HG03064 (cell line): ENCODE measurements around the gene RXYLT1.
A peak's percentile ranks its signal among the peaks of the same experiment; 100 is the strongest.
"Not testable (repeated sequence)": the region's sequence is repeated elsewhere in the genome, so short reads cannot be mapped to it uniquely, and the experiment has no call there.

Source experiments
- ATAC-seq: cut with Tn5 transposase; IDR thresholded peaks from one replicate; pipeline ENCODE4 v1.9.1; 2021; ENCODE audit warnings: low read depth; ENCODE audit not compliant: unreplicated experiment

RXYLT1 gene

DNA sequence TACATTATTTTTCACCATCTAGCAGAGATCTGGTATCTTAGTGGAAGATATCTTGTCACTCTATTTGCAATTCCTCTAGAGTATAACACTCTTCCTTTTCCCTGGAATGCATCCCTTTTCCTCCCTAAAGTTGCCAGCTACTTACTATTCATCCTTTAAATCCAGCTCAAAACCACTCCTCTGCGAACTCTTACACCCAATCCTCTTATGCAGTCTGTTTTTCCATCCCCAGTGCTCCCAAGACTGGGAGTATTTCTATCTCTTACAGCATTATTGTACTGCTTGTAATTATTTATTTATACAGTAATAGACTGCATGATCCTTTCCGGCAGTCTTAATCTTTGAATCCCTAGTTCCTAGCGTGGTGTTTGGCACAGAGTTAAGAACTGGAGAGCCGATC lies 61.9 kb downstream of the RXYLT1 start:
- ATAC-seq, result no peak

DNA sequence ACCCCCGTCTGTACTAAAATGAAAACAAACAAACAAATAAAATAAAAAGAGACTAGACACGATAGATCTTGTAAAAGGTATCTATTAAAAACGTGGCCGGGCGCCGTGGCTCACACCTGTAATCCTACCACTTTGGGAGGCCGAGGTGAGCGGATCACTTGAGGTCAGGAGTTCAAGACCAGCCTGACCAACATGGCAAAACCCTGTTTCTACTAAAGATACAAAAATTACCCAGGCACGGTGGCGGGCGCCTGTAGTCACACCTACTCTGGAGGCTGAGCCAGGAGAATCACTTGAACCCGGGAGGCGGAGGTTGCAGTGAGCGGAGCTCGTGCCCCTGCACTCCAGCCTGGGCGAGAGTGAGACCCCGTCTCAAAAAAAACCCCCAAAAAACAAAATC lies 63.0 kb downstream of the RXYLT1 start:
- not testable (repeated sequence) for ATAC-seq

DNA sequence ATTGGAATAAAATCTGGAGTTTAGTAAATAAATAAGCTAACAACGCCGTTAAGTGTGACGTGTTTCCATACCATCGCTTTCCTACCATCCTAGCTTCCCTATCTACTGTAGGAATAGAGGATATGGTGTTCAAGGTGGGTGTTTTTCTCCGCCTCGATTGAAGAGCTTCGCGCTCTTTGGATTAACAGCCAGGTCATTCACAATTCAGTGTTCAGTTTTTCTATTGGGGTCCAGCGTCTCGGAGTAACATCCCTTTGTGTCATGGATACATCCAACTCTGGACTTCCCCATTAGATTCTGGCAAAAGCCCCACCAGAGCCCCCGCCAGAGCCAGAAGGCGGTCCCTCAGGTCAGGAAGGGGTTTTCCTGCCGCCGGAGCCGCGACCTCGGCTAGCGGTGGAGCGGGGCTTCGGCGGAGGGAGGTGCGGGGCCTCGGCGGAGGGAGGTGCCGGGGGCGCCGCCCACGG lies 63.6 kb downstream of the RXYLT1 start:
- no peak for ATAC-seq

DNA sequence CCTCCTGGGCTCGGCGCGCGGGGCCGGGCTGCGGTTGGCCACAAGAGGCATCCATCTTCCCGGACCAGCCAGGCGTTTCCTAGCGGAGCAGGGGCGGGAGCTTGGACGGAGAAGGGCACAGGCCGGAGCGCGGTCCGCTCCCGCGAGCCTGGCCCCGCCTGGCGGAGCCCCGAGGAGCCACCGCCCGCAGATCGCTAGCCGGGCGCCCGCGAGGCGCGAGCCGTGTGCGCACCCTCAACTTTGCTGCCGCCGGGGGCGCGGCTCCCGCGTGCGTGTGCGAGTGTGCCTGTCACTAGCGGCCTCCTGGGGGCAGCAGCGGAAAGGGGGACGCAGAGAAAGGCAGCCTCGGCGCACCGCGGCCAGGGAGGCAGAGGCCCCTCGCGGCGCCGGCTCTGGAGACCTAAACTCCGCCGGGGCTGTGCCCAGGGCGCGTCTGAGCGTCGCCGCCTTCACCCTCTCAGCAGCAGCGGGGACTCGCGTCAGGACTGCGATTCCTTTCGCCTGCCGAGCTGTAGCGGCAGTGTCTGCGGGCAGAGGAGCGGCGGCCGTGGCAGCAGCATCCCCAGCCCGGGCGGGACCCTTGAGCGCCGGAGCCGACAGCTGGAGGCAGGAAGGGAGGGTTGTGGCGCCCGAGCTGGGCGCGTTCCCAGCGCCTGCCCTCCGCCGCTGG lies 64.1 kb downstream of the RXYLT1 start:
- peak; percentile 95 for ATAC-seq

- ATAC-seq, result peak; percentile 31
Observed at GRCh38 chr12:63844391-63845341, 65.0 kb downstream of the RXYLT1 start, which contains the start of gene SRGAP1. TSS of gene SRGAP1 (plus strand) at chr12:63844700. CDS start at chr12:63844817, 117 bp downstream.

DNA sequence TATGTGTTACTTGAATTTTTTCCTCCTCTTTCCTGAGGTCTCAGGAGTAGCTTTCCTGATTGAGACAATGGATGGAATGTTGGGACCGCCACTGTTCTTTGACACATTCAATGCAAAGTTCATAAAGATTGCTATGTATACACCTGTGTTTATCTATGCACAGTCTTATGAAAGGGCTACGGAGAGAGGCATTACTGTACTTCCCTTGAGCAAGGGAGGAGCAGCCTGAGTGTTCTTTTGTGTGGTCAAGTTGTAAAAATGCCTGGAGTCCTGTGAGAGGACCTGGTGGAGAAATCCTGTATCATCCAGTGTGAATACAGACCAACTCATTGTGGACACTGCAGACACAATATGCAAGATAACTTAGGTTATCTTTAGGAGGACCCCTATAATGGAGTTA lies 66.0 kb downstream of the RXYLT1 start:
- no peak for ATAC-seq

DNA sequence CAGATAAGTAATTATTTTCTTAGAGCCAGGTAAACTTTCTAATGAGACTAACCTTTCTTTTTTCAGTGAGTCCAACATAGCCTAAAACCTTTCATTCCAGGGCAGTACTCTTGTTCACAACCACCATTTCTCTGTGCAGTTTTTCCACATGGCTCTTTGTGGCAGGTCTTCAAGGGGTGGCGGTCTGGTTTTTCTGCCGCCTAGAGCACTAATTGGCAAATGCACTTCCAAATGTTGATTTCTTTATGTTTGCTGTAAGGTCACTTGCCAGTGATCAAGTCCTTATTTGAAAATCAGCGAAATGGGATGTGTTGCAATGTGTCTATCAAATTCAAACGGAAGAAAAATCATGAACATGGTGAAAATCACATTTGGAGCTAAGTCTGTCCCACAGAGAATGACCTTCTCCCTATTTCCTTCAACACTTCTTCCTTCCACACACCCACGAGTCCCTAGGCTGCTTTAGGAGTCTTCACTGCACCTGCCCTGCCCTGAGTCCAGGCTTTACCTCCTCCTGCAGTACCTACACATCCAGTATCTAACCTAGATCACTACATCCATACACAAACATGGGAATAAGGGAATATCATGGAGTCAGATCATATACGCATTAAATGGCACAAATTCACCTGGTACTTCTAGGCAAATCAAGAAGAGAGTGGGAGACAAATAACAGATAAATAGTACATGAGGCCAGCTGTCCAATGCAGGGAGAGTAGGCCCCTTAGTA lies 66.7 kb downstream of the RXYLT1 start:
- ATAC-seq, result no peak

DNA sequence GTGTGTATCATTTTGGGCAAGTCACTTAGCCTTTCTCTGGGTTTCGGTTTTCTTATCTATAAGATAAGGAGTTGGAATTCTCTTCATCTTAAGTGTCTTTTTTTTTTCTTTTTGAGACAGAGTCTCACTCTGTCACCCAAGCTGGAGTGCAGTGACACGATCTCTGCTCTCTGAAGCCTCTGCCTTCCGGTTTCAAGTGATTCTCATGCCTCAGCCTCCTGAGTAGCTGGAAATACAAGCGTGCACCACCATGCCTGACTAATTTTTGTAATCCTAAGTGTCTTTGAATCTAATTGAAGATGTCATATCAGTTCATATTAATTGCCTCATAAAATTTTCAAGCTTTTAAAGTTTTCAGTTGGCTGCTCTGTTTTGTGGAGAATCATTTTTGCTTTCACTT lies 68.7 kb downstream of the RXYLT1 start:
- no peak for ATAC-seq

DNA sequence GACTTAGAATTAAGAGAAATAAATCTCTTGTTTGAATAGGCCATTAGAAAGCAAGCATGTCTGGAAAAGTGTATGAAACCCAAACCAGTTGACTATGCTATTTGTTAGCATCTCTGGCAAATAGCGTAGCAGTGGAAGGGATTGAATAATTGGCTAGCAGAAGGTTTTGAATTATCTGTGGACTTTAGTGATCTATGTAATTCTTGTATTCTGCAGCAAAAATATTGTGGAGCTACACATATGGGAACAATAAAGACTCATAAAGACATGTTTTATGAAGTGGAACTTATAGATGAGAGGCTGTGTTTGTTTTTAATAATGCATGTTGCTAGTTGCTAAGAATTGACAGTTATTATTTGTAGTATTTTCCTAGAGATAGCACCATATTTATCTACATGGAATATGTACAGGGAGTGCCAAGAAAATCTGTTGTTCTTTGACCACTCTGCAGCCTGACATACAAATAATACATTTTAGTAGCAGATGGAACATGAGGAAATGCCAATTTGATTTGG lies 69.5 kb downstream of the RXYLT1 start:
- ATAC-seq, result no peak

DNA sequence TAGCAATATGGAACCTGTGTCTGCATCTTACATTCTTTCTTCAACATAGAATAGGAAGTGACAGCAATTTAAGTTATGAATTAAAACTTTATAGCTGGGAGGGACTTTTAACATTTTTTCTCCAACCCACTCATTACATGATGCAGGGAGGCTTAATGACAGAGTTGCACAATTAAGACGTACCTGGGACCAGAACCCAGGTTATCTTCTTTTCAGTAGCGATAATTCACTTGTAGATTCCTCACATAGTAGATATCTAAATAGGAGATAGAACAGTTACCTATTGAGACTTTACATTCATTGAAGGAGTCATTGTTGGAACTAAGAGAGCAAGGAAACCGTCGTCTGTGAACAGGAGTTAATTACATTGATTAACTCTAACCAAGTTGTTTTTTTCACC lies 69.9 kb downstream of the RXYLT1 start:
- no peak for ATAC-seq

DNA sequence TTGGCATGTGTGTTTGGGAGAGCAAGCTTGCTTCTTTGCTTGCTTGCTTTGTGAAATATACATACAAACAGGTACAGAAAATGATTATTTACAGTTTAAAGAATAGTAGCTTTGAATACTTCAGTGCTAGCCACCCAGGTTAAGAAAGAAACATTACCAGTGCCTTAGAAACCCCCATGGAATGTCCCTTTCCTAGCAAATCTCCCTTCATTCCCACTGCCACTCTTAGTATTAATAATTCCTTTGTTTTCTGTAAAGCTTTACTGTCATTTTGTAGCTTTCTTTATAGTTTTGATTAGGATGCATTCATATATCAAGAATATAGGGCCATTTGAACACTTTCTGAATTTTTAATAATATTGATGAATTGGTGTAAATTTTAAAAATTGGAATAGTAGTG lies 74.3 kb downstream of the RXYLT1 start:
- ATAC-seq, result no peak

DNA sequence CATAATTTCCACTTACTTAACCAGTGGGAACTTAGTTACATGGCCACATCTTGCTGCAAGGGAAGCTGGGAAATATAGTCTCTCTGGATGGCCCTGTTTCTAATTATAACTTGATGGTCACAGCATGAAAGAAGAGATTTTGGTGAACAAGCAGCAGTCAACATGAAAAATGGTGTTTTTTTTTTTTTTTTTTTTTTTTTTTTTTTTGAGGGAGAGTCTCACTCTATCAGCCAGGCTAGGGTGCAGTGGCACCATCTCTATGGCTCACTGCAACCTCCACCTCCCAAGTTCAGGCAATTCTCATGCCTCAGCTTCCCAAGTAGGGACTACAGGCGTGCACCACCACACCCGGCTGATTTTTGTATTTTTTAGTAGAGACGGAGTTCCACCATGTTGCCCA lies 75.6 kb downstream of the RXYLT1 start:
- no peak for ATAC-seq

DNA sequence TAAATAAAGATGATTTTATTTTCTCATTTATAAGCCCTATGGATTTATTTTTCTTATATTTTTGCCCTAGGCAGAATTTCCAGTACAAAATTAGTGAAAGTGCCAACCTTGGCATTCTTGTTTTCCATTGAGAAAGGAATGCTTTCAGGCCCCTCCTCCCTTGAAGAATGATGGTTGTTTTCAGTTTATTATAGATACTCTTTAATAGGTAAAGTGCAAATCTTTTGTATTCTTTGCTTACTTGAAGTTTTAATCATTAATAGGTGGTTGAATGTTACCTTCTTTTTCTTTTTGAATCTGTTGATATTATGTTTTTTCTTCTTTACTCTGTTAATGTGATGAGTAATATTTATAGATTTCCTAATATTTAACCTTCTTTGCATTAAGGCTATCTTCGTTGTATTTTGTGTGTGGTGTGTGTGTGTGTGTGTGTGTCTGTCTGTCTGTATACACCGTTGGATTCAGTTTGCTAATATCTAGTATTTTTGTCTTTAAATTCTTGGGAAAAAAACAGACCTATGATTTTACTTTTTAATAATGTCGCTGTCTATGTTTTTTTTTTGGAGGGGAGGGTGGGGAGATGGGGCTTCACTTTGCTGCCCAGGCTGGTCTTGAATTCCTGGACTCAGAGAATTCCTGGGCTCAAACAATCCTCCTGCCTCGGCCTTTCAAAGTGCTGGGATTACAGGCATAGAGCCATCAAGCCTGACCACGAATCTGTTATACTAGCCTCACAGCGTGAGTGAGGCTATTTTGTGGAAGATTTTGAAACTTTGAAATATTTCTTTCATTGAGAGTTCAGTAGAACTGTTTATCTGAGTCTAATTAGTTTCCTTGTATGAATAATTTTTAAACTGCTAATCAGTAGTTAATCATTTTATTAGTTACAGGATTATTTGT lies 78.3 kb downstream of the RXYLT1 start:
- ATAC-seq, result no peak
